ENCODE data around the gene TMCO5A.

GRCh38 chr15:37981775-37982174, 47.3 kb downstream of the TMCO5A start:
- TF ChIP-seq CTCF (IDR thresholded peaks at IDR 0.05) (peak in 1 of 6 experiments; percentile 33), POLR2A (IDR thresholded peaks at IDR 0.05) (no peak)

All from adrenal gland (tissue), 5 donors.